HG03097 (cell line): ENCODE measurements around the gene MACROH2A1.

Experiments used
- ATAC-seq: cut with Tn5 transposase; IDR thresholded peaks from one replicate; pipeline ENCODE4 v1.9.1; 2021; ENCODE audit not compliant: unreplicated experiment, low FRiP score

The MACROH2A1 gene

DNA sequence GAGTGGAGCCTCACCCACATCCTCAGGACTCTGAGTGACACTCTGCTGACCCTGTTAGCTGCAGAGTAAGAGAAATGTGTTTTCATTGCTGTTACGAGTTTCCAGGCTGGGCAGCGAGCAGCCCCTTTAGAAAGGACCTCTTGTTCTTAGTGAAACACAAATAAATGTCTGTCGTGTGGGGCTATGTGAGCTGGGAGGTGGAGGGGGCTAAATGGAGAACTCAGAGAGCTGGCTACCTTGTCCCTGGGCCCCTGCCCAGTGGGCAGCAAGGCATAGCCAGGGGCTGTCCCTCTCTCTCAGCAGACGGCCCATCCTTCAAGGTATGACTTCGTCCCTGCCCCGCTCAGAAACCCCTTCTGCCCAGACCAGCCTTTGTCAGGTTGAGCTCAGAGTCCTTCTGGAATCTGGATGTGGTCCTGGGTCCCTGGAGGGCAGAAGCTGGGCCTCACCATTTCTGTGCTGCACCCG is 38.0 kb upstream of the MACROH2A1 start:
- ATAC-seq: no peak

DNA sequence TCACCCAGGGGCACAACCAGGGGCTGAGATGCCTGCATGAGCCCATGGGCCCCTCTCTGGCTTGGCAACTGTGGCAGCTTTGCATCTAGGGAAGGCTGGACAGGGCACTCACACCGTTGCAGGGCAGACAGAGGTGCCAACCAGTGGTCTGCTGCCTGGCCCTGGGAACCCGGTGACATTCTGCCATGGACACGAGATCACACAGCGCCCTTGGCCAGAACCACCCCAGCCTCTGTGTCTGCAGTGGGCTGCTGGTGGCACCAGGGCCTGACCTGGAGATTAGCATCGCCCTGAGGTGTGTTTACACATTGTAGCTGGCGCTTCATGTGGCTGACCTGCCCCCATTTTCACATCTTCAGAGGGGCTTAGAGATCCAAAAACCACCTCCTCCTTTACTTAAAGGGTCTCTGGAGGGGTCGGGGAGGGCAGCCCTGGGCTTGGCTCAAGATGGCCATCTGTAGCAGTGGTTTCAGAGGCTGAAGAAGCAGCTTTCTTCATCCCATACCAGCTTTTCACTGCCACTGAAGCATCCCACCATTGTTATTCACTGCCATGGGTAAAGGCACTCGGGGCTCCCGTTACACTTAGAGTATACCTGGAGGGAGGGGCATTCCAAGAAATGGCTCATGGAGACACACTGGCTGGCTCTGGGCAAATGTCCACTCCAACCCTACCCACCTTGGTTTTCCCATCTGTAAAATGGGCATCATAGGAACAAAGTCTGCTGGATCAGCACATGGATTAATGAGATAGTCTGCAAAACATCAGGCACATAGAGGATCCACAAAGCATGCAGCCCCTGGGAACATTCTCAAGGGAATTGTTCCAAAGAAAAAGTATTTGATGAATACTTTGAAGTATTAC is 36.7 kb upstream of the MACROH2A1 start:
- no peak for ATAC-seq

DNA sequence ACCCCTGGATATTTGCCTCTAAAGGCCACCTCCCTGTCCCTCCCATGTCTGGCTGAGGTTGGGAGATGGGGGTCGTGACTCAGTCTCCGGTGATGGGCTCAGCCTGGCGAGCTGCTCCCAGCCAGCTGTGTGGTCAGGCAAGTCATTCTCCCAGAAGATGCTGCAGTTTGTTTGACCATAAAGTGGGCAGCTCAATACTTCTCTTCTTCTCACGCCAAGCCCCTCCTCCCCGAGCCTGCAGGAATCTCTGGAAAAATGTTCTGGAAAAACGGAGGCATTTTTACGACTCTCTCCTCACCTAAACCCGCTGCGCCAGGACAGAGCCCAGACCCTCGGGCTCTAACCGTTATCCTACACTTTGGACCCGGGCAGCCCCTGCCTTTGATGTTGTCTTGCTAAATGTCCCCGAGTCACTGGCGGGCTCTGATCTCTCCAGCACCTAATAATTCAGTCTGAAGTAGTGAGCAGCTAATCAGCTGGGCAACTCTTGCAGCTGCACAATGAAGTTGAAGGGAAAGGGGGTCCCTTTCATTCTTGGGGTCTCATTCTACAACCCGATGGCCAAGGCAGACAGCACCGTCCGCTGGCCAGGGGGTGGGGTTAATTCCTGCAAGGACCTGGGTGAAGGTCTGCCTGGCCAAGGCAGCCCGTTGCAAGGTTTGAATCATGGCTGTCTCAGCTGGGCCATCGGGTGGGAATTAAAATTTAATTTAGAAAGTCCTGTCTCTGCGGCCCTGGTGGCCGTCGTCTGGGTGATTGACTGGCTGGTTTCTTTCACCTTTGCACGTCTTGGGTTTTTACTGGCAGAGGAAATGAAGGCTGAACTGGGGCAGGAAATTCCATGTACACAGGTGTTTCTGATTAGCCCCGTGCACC is 35.8 kb upstream of the MACROH2A1 start:
- no peak for ATAC-seq

DNA sequence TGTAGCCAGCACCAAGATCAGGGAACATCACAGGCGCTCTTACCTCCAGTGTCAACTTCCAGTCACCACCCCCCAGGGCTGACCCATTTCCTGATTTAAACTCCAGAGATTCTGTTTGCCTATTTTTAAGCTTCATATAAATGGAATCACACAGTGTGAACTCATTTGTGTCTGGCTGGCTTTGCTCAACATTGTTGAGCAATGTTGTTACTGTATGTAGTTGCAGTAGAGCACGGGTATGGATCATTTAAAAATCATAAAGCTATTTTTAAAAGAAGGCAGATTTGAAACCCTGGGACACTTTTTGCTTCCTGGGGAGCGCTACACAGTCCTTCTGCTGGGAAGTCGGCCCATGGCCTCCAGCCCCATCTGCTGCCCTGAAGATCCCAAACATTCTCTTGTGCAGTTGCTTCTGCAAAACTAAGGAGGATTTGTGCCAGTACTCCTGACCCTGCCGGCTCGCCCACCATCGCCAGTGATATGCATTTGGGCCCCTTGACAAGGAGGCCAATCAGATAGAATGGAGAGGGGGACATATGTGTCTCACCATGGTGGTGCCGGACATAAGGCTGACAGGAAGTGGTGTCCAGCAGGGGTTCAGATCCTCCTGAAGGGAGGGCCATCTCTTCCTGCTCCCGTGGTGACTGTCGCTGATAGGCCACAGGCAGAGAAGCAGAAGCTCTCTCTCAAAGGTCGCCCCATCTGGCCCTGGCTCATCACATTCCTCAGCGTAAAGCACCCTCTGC is 34.8 kb upstream of the MACROH2A1 start:
- no peak for ATAC-seq

DNA sequence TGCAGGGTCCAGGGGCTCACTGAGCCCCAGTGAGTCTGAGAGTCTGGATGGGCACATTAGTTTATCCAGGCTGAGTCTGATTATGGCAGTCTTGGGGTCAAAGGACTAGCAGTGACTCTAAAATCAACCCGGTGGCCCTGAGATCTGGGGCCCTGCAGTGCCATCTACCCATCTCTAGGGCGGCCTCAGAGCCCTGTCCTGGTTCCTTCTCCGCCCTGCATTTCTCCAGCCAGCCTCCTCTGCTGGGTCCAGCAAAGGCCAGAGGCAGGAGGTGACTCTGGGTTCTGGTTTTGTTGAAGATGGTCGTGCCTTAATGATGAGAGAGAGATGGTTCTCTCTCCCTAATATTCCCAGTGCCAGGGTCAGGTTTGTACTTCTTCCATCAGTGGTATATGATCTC is 33.1 kb upstream of the MACROH2A1 start:
- no peak for ATAC-seq

DNA sequence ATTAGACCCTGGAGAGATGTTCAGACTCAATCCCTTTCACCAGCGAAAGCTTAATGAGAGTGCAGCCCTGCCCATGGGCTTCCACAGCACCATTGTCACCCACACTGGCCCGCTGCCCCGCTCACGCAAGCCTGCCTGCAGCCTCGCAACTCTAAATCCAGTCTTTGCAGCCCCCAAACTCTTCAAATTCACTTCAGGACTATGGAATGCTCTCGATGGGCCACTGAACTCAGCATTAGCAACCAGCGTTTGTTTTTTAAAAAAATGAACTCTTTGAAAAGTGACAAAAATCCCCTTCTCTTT is 31.1 kb upstream of the MACROH2A1 start:
- no peak for ATAC-seq

DNA sequence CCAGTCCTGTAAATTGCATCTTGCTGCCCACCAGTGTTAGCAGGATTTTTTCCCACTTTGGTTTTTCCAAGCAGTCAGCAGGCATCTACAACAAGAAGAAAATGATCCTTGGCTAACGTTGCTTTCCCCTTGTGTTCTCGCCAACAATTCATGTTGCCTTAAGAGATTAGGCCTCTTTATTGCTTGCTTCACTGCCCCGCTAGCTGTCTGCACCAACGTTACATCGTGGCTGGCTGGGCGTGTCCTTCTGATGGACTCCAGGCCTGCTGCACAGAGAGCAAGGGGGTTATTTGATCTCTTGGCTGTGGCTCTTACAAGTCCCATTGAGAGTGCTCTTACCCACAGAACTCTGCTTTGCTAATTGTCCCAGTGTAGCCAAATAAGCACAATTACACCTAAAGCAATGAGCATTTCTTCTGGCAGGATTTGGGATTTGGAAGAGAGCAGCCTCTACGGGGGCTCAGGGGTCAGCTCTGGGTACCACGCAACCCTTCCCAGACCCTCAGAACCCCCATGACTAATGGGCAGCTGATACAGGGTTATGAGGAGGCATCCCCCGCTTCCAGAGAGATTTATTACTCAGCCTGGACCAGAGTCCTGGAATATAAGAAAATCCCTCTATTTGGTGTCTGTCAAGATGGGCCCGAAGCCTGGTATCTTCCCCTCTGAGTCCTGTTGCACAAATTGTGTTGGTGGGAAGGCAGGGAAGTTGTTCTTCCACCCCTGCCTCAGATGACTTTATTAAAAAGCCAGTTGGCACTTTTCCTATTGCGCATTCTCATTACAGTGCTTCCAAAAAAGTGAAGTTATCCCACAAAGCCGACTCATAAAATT is 30.5 kb upstream of the MACROH2A1 start:
- no peak for ATAC-seq

DNA sequence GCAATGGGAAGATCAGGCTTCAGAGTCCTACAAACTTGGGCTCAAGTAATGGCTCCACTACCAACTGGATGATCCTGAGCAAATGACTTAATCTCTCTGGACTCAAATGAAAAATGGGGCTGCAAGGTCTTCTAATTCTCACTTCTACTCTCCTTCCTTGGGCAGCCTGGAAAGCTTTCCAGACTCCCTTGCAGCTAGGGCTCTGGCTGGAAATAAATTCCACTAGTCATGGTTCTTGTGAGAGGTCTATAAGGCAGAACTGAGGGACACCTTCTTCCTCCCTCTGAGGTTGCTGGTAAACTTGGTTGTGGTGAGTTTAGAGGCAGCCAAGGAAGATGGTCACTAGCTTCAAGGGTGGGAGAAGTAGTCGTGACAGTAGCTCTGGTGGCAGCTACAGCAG is 29.6 kb upstream of the MACROH2A1 start:
- no peak for ATAC-seq

DNA sequence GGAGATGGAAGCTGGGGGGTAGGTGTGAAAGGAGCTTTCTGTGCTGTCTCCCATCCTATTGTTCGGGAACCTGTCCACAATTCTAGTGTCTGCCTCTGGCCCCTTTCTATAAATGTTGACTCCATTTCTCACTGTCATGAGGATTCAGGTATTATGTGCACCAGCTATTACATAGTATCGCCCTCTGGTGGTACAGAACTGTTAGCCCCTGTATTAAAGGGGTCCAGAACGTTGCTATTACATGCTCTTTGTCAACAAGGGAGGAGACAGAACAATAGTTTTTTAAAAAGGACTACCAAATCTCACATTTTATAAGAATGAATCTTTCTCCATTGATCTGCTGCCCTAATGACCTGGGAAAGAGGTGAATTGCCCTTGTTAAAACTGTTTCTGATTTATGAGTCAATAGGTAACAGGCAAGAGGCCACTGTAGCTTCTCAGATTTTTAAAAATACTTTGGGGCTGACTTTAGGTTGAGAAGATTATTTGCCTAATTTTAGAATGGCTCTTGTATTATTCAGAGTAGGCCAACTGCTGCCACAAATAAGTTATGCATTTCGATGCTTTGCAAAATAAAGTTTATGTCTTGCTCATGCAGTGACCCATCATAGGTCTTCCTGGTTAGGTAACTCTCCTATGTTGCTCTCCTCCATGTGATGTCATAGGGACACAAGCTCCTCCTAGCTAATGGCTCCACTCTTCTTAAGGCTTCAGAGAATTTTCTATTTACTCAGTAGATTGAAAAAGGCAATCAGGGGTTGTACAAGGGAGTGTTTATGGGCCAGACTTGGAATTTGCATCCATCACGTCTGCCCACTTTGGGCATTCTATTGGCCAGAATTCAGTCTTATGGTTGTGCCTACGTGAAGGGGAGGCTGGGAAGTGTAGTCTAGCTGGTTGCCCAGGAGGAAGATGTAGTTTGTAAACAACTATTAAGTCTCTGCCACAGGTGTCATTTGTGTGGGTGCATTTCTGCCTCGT is 27.4 kb upstream of the MACROH2A1 start:
- ATAC-seq: peak; percentile 80

DNA sequence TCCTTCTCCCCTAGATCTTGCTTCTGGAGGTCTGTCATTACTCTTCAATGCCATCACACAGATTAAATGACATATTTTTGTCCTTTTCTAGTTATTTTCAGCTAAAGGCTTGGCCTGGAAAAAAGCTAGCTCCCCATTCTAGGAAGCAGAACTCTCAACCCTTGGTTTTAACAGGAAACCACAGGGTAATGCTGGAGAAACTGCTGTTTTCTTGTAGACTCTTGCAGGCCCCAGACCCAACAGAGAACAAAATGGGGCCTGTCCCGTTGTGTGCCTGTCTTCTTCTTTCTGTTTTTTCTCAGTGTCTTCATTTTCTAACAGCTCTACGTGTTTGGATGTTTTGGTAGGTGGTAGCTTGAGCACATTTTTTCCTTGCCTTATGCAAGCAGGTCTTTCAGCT is 26.6 kb upstream of the MACROH2A1 start:
- ATAC-seq: no peak

DNA sequence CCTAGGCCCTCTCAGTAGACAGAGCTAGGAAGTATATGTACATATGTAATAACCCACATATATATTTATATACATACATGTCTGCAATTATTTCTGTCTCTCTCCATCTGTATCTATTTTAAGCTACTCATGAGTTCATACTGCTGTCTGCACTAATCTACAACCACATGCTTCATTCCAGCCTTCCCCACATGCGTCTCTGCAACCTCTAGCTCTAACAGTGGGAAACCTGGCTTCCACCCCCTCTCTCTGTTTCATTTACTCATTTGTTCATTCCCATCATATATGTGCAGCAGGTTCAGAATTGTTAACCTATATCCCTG is 24.8 kb upstream of the MACROH2A1 start:
- ATAC-seq: no peak

DNA sequence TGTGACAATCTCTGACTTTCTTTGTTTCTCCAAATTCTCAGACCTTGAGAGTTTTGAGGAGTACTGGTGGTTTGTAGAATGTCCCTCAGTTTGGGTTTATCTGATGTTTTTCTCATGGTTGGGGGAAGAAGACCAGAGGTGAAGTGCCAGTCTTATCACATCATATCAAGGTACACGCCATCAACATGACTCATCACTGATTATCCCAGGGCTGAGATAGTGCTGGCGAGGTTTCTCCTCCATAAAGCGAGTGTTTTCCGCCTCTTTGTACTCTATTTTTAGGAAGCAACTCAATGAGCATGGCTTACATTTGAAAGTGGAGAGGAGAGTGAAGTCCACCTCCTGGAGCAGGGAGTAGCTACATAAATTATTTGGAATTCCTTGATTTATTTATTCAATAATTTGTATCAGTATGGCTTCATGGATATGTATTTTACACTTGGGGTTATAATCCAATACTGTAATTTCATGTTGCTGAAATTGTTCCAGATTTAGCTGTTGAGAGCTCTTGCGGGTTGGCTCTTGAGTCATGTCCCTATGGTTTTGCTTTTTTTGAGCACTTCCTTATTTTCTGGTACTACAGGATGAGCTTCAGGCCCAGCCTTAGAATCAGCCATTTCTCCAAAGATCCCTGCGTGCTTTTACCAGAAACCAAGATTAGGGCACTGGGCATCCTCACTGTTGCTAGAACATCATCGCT is 24.3 kb upstream of the MACROH2A1 start:
- ATAC-seq: no peak

DNA sequence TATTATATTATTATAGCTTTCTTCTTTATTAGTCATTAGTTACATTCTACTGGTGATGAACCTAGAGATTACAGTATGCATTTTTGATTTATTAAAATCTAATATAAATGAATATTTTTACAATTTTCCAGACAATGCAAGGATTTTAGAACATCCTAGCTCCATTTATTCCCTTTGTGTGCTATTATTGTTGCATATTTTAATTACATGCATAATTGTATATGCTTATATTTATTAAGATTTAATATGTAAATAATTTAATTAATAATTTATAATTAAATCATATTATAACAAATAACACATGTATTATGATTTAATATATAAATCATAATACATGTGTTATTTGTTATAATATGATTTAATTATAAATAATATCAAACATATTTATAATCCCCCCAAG is 23.4 kb upstream of the MACROH2A1 start:
- ATAC-seq: no peak

DNA sequence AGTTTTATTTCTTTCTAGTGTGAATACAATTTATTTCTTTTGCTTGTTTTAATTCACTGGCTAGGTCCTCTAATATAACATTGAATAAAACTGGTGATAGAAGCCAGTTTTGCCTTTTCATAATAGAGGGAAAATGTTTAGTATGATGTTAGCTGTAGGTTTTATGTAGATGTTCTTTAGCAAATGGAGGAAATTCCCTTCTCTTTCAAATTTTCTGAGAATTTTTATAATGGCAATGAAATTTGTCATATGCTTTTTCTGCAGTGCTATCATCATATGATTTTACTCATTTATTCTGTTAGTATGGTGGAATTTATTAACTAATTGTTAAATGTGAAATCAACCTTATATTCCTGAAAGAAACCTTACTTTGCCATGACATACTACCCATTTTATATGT is 18.1 kb upstream of the MACROH2A1 start:
- ATAC-seq: no peak

DNA sequence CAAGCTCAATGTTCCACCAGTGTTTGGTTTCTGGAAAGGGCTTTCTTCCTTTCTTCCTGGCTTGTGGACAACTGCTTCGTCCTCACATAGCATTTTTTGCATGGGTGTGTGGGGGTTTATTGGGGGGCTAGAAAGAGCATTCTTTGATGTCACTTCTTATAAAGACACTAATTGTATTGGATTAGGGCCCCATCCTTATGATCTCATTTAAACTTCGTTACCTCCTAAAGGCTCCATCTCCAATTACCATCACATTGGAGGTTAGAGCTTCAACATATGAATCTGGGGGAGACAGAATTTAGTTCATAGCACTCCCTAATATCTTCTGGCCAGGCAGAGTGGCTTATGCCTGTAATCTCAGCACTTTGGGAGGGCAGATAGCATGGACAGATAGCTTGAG is 6.1 kb upstream of the MACROH2A1 start:
- ATAC-seq: no peak

DNA sequence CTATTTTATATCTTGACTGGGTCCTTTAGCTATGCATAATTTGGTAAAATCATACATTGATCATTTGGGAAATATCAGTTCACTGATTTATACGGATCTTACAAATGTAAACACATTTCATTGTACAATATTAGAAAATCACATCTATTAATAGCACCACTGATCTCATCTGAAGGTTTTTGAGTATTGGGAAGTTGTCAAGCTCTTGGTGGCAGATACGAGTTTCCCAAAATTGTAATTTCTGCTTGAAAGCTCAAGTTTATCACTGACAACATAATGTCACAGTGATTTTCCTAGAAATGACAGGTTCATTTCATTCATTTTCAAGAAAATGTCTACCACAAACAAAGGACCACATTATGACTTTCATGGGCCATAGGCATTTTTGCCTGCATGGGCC is 3.0 kb upstream of the MACROH2A1 start:
- ATAC-seq: no peak

DNA sequence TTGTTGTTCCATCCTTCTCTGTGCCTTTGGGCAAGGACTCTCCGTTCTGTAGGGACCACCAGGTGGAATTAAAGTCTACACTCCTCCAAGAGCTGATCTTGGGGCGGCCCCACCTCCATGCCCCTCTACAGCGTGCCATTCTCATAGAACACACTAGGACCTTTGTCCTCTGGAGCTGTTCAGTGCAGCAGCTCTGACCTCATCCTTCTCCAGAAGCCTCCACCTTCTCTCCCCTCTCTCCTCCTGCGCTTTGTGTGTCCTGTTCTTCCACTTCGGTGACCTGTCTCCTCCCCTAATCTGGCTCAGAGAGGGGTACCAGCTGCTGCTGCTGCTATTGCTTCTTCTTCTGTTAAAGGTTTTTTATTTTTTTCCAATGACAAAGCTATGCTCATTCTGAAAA is 1.8 kb upstream of the MACROH2A1 start:
- ATAC-seq: no peak

DNA sequence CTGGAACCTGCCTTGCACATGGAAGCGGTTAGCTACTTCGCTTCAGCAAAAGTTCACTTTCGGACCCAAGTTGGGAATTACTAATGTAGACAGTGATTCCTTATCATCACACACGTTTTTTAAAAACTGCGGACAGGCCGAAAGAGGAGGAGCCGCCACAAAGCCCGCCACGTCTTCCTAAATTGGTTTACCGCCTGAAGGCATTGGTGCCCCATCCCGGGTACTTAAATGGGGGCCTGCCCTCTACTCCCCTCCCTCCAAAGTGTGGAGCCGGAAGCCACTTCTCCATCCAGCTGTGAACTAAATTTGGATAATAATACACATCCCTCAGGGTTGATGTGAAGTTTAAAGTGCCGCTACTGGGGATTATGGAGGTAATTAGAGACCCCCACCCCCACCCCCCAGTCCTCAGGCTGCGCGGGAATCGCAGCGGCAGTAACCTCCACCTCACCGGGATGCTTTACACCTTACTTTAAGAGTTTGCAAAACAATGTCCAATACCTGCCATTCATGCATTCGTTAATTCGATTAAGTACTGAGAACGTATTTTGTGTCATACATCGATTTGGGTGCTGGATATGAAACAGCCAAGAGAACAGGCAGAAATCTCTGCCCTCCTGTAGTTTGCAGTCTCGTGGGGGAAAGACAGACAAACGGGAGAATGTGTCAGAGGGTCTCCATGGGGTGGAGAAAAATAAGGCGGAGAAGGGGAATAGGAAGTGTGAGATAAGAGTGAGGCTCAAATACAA is 937 bp upstream of the MACROH2A1 start:
- no peak for ATAC-seq
